Esophagus muscularis mucosa (tissue), 4 donors: ENCODE results near the gene MAP3K10. TPM values are rescaled to one million over a fixed set of nuclear protein-coding genes. Genes with fewer than 3 reads are reported as not detected.

ENCODE experiments used
- DNase-seq: peaks from one replicate; pipeline ENCODE4 v3.0.0-alpha.2; 2017; ENCODE audit errors: extremely low spot score
- H3K27ac ChIP-seq, 4 donors: fragments of 200-600 bp; sonication (generic); replicated peaks in 1 of 4; 1 replicate in 3 of 4; 2 replicates in 1 of 4; pipeline ENCODE4 v1.5.1; 2016 to 2019; ENCODE audit warnings: mild to moderate bottlenecking in 1 of 4
- H3K27me3 ChIP-seq, 4 donors: fragments of 200-600 bp; sonication (generic); one replicate each; pipeline versions ENCODE4 v1.5.1 to v1.6.0; 2016 to 2019
- H3K36me3 ChIP-seq, 4 donors: fragments of 200-600 bp; sonication (generic); one replicate each; pipeline ENCODE4 v1.5.1; 2016 to 2019
- H3K4me1 ChIP-seq, 4 donors: fragments of 200-600 bp; sonication (generic); one replicate each; pipeline ENCODE4 v1.5.1; 2016 to 2019
- H3K4me3 ChIP-seq, 4 donors: fragments of 200-600 bp; sonication (generic); 1 replicate in 2 of 4; 2 replicates in 2 of 4; pipeline ENCODE4 v1.5.1; 2016 to 2019; ENCODE audit warnings: mild to moderate bottlenecking in 4 of 4, moderate library complexity in 1 of 4
- H3K9me3 ChIP-seq, 4 donors: fragments of 200-600 bp; sonication (generic); 1 replicate in 3 of 4; 2 replicates in 1 of 4; pipeline ENCODE4 v1.5.1; 2016 to 2019
- CTCF ChIP-seq, 3 experiments: fragments of 200-600 bp in 2 of 3; fragments of 450-650 bp in 1 of 3; sonication (generic) in 2 of 3; IDR thresholded peaks; one replicate each; pipeline ENCODE4 v1.5.1; 2017 to 2019; ENCODE audit warnings: antibody characterized with exemption in 3 of 3, mild to moderate bottlenecking in 2 of 3, moderate library complexity in 1 of 3
- EP300 ChIP-seq: sonication (generic); formaldehyde crosslinking; IDR thresholded peaks from one replicate; pipeline ENCODE4 v1.6.1; 2017; ENCODE audit warnings: antibody characterized with exemption
- POLR2A ChIP-seq: fragments of 450-650 bp; IDR thresholded peaks from one replicate; pipeline ENCODE4 v1.6.1; 2017; ENCODE audit warnings: antibody characterized with exemption, moderate library complexity, mild to moderate bottlenecking, low read depth
- POLR2AphosphoS5 ChIP-seq, 2 donors: sonication (generic); formaldehyde crosslinking; IDR thresholded peaks; one replicate each; pipeline ENCODE4 v1.6.1; 2017; ENCODE audit warnings: antibody characterized with exemption in 2 of 2
- WGBS: methylation state at CpG from one replicate; pipeline ENCODE4 v1.1.5; 2018; 5-methylcytosine and 5-hydroxymethylcytosine counted together
- intact Hi-C: fragments of 100-400 bp; cut with DNase I; formaldehyde crosslinking; loops from one replicate; pipeline ENCODE4 v1.15.1; 2023
- total RNA-seq, 4 donors: library from RNA; depleted of rRNA; stranded (reverse); fragments of >200 nt; gene quantifications; one replicate each; pipeline versions ENCODE4 v1.1.0 to v1.2.1, GENCODE V29; 2016

The MAP3K10 gene
- total RNA-seq, 4 donors from 2014 or later, result 10.1 to 25.9 (median 20.8) TPM

- no peak for DNase-seq
- 86% methylated on average over 25 of the region's 32 CpGs for WGBS
- no peaks in the 10 kb centered on the region for H3K36me3 ChIP-seq
- TF ChIP-seq POLR2AphosphoS5 (IDR thresholded peaks at IDR 0.05) (no peak), POLR2A (no peak), CTCF (IDR thresholded peaks at IDR 0.05) (no peak), EP300 (no peak)
- H3K9me3 ChIP-seq, result no peaks in the 10 kb centered on the region
- intact Hi-C loops, result loop anchor here (5.0 kb wide), 1 partner anchor 427 kb away; no protein-coding TSS in a partner anchor
- H3K27ac ChIP-seq, result no peak overlapping the region
- peaks cover 13 to 29% (median 26%) of the 10 kb centered on the region in 4 donors for H3K4me1 ChIP-seq
- H3K4me3 ChIP-seq, result no peak overlapping the region
- H3K27me3 ChIP-seq, result peaks cover 0 to 72% (median 39%) of the 10 kb centered on the region in 4 donors
Observed at GRCh38 chr19:40224342-40225150, 33.3 kb downstream of the MAP3K10 start.

GRCh38 chr19:40225440-40226305 lies 34.4 kb downstream of the MAP3K10 start:
- intact Hi-C loops, result no loop called here
- H3K27ac ChIP-seq, result no peak overlapping the region
- no peak for DNase-seq
- no peaks in the 10 kb centered on the region for H3K36me3 ChIP-seq
- H3K4me1 ChIP-seq, result peaks cover 13 to 29% (median 24%) of the 10 kb centered on the region in 4 donors
- H3K27me3 ChIP-seq, result peaks cover 0 to 60% (median 38%) of the 10 kb centered on the region in 4 donors
- peak overlapping the region; percentile 34 to 46 (median 36) for H3K4me3 ChIP-seq
- 31% methylated on average over 21 of the region's 21 CpGs for WGBS
- no peaks in the 10 kb centered on the region for H3K9me3 ChIP-seq
- TF ChIP-seq EP300 (no peak), CTCF (IDR thresholded peaks at IDR 0.05) (no peak), POLR2A (no peak), POLR2AphosphoS5 (IDR thresholded peaks at IDR 0.05) (no peak)

GRCh38 chr19:40228346-40228745 lies 37.1 kb downstream of the MAP3K10 start:
- Histone ChIP-seq H3K27me3 (peaks cover 0 to 39% (median 32%) of the 10 kb centered on the region in 4 donors), H3K27ac (no peak overlapping the region), H3K9me3 (no peaks in the 10 kb centered on the region), H3K4me1 (peaks cover 27 to 38% (median 36%) of the 10 kb centered on the region in 4 donors), H3K36me3 (peaks cover 4 to 10% (median 8%) of the 10 kb centered on the region in 4 donors), H3K4me3 (no peak overlapping the region)
- TF ChIP-seq POLR2A (no peak), CTCF (IDR thresholded peaks at IDR 0.05) (no peak), EP300 (no peak), POLR2AphosphoS5 (IDR thresholded peaks at IDR 0.05) (no peak)
- 50% methylated on average over 10 of the region's 10 CpGs for WGBS
- DNase-seq, result no peak
- intact Hi-C loops, result no loop called here

GRCh38 chr19:40228863-40229262 lies 37.6 kb downstream of the MAP3K10 start:
- intact Hi-C loops, result no loop called here
- H3K36me3 ChIP-seq, result peaks cover 5 to 15% (median 13%) of the 10 kb centered on the region in 4 donors
- no peak overlapping the region for H3K4me3 ChIP-seq
- no peak for DNase-seq
- H3K9me3 ChIP-seq, result no peaks in the 10 kb centered on the region
- 92% methylated on average over 5 of the region's 5 CpGs for WGBS
- TF ChIP-seq POLR2AphosphoS5 (IDR thresholded peaks at IDR 0.05) (no peak), POLR2A (no peak), CTCF (IDR thresholded peaks at IDR 0.05) (no peak), EP300 (no peak)
- H3K27me3 ChIP-seq, result peaks cover 0 to 34% (median 27%) of the 10 kb centered on the region in 4 donors
- H3K27ac ChIP-seq, result no peak overlapping the region
- H3K4me1 ChIP-seq, result peaks cover 27 to 35% (median 32%) of the 10 kb centered on the region in 4 donors
